ENCODE results near the gene LIPT1. TPM values are rescaled to one million over a fixed set of nuclear protein-coding genes. Genes with fewer than 3 reads are reported as not detected.
"Not testable (repeated sequence)": the region's sequence is repeated elsewhere in the genome, so short reads cannot be mapped to it uniquely, and the experiment has no call there.

The LIPT1 gene
- polyA plus RNA-seq (2012; ENCODE audit: insufficient read depth, insufficient read length, low read depth) = 2.5 TPM

DNA sequence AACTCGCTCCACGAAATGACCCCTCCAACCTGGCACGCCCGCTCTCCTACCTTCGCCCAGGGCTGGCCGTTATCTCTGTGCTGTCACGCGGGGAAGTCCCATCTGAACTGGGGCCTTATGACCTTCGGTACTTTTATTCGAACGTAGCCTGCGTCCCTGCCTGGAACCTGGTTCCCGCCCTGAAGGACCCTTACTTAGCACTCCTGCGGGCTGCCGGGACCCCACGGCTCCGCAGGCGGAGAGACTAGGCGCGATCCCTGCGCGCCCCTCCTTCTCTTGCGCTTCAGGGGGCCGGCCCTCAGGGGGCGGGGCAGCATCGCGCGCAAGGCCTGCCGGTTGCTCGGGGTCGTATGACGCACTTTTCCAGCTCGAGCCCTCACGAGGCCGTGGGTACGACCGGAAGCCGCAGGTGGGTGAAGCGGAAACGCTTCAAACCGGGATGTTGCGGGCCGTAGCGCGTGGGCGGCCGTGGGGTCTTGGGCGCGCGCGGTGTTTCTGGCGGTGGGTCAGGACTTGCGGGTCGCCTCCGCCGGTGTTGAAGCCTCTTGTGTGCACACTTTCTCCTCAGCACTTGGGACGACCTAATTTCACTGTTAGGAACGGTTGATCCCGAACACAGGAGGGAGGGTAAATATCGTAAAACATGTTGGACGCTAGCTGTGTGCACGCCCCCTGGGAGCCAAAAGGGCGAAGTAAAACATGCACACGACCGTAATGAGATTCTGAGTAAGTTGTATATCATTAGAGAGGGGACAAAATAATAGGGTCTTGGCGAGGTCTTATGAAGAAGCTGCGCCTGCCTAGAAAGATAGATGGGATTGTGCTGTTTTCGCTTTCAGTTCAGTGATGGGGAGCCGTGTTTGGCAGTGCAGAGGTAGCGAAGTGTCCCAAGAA, at the start of gene LIPT1, which contains the start of gene TSGA10:
LIPT1 (plus strand) TSS at position 325 of the 894 bp plus-strand sequence. CDS start 6,991 bp downstream, outside the sequence.
TSGA10 (minus strand) TSS at position 300 of the 894 bp plus-strand sequence. CDS start 45,503 bp downstream, outside the sequence.
- Histone ChIP-seq H3K4me1 (no peaks in the 10 kb centered on the region), H3K4me3 (ENCODE audit: low read depth, low read length) (peak within 1 kb of the TSS; percentile 74), H3K9me3 (no peaks in the 10 kb centered on the region), H3K36me3 (no peaks in the 10 kb centered on the region), H3K27me3 (no peaks in the 10 kb centered on the region)
- peak; percentile 12; the same call in 1 of the 2 replicates for TF ChIP-seq CTCF (IDR thresholded peaks at IDR 0.05; ENCODE audit: low read depth, low read length)
- peak; percentile 82 for DNase-seq

DNA sequence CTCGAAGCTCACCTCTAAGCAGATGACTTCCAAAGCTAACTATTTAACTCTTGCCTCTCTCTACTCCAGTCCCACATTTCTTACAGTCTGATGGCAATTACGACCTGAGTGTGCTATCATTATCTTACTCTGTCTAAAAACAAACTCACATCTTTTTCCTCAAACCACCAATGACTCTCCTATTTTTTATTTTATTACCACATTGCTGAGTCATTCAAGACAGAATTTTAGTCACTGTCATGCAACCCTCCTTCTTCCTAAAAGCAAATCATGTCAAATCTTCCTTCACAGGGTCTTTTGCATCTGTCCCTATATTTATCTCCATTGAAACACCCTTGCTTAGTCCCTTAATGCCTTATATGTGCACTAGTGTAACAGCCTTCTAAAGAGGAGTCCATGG, 47.9 kb upstream of the LIPT1 start:
- no peaks in the 10 kb centered on the region for H3K9me3 ChIP-seq
- no peak for TF ChIP-seq CTCF (IDR thresholded peaks at IDR 0.05; ENCODE audit: low read depth, low read length)
- no peaks in the 10 kb centered on the region for H3K4me1 ChIP-seq
- no peak overlapping the region for H3K4me3 ChIP-seq (ENCODE audit: low read depth, low read length)
- DNase-seq = no peak
- H3K36me3 ChIP-seq = no peaks in the 10 kb centered on the region
- no peaks in the 10 kb centered on the region for H3K27me3 ChIP-seq

DNA sequence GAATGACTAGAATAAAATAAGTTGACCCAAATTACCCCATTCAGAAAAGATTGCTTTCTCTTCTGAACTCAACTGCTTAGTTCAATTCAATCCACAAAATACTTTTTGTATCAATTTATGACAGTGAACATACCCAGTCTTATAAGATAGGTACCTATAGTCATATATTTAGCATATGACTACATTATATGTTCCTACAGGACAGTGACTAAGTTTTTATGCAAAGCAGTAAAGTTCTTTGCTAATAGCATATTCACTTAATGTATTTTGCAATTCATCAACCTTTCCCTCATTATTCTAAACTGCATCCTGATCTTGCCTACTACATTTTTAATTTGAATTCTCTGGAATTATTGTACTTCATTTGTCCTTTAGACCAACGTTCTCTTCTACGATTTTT, 43.5 kb upstream of the LIPT1 start:
- H3K36me3 ChIP-seq = no peaks in the 10 kb centered on the region
- no peak for DNase-seq
- no peak for TF ChIP-seq CTCF (IDR thresholded peaks at IDR 0.05; ENCODE audit: low read depth, low read length)

DNA sequence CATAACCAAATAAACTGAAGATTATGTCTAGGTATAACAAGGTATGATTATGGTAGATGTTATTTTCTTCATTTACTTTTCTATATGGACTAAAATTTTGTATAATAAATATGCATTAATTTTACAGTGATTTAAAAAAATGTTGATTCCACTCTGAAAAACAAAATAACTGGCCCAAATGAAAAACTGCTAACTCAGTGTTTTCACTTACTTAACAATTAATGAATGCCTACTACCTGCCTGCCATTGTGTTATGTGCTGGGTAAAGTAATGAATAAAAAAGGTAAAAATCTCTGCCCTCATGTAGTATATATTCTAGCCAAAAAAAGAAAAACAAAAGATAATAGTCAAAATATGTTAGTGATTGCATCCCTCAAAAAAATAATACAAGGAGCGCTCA, 42.8 kb upstream of the LIPT1 start:
- no peak for DNase-seq
- Histone ChIP-seq H3K27me3 (no peaks in the 10 kb centered on the region; the same call in 1 of the 2 replicates), H3K4me1 (no peaks in the 10 kb centered on the region), H3K4me3 (ENCODE audit: low read depth, low read length) (no peak overlapping the region), H3K36me3 (no peaks in the 10 kb centered on the region), H3K9me3 (no peaks in the 10 kb centered on the region)
- TF ChIP-seq CTCF (IDR thresholded peaks at IDR 0.05; ENCODE audit: low read depth, low read length) = no peak

More for the DNA sequence above, 43.5 kb upstream of the LIPT1 start:
- H3K9me3 ChIP-seq = no peaks in the 10 kb centered on the region
- H3K4me1 ChIP-seq = no peaks in the 10 kb centered on the region
- no peaks in the 10 kb centered on the region; the same call in 1 of the 2 replicates for H3K27me3 ChIP-seq
- no peak overlapping the region for H3K4me3 ChIP-seq (ENCODE audit: low read depth, low read length)

GRCh38 chr2:99112617-99113016, 42.1 kb upstream of the LIPT1 start:
- Histone ChIP-seq H3K36me3 (no peaks in the 10 kb centered on the region), H3K4me1 (no peaks in the 10 kb centered on the region), H3K27me3 (no peaks in the 10 kb centered on the region; the same call in 1 of the 2 replicates), H3K9me3 (no peaks in the 10 kb centered on the region), H3K4me3 (ENCODE audit: low read depth, low read length) (no peak overlapping the region)
- no peak for DNase-seq
- TF ChIP-seq CTCF (IDR thresholded peaks at IDR 0.05; ENCODE audit: low read depth, low read length) = no peak

DNA sequence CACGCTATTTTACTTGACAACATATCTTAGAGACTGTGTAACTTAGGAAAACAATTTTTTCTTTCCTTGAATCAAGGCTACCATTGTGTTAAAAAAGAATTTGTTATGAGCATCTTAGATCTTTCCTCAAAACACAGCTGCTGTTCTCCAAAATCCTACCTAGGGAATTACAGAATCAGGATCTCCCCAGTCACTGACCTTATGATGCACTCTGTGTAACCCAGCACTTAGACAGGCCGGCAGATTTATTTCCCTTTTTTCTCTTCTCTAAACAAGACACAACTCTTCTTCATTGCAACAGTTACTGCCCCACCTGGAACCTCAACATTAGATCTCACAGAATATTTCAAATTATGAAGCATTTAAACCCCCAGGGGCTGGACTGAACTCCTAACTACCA, 26.8 kb upstream of the LIPT1 start:
- no peaks in the 10 kb centered on the region; the same call in 1 of the 2 replicates for H3K27me3 ChIP-seq
- no peak for TF ChIP-seq CTCF (IDR thresholded peaks at IDR 0.05; ENCODE audit: low read depth, low read length)
- no peaks in the 10 kb centered on the region for H3K9me3 ChIP-seq
- H3K4me1 ChIP-seq = no peaks in the 10 kb centered on the region
- no peak overlapping the region for H3K4me3 ChIP-seq (ENCODE audit: low read depth, low read length)
- DNase-seq = no peak
- no peaks in the 10 kb centered on the region for H3K36me3 ChIP-seq

DNA sequence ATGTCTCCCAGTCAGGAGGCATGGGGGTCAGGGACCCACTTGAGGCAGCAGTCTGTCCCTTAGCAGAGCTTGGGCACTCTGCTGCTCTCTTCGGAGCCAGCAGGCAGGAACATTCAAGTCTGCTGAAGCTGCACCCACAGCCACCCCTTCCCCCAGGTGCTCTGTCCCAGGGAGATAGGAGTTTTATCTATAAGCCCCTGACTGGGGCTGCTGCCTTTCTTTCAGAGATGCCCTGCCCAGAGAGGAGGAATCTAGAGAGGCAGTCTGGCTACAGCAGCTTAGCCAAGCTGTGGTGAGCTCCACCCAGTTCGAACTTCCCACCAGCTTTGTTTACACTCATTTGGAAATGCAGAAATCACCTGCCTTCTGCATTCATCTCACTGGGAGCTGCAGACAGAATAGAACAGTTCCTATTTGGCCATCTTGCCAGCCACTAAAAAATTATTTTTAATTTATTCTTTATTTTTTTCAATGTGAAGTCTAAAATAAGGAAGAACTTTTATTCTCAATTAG, 19.7 kb upstream of the LIPT1 start:
- not testable (repeated sequence) for H3K27me3 ChIP-seq; H3K4me3 ChIP-seq (ENCODE audit: low read depth, low read length); H3K4me1 ChIP-seq; H3K36me3 ChIP-seq; DNase-seq; H3K9me3 ChIP-seq

Measured in BE2C (cell line).